HCT116 (cell line): Measurements from ENCODE around the gene LRCH1.

Source experiments
- CTCF ChIP-seq, 3 experiments: fragments of 200-600 bp in 1 of 3; sonication (generic) in 1 of 3; IDR thresholded peaks in 2 of 3; conservative IDR thresholded peaks in 1 of 3; 2 replicates each; pipeline ENCODE4 v1.5.1; 2012 to 2017; ENCODE audit warnings: low read depth in 2 of 3, low read length in 2 of 3, antibody characterized with exemption in 1 of 3, borderline replicate concordance in 1 of 3, control low read depth in 1 of 3, mild to moderate bottlenecking in 1 of 3, mixed read lengths in 1 of 3, mixed run types in 1 of 3, moderate library complexity in 1 of 3; ENCODE audit not compliant: insufficient read depth in 1 of 3
- POLR2A ChIP-seq: IDR thresholded peaks from 2 replicates; pipeline ENCODE4 v1.7.0; 2011; ENCODE audit warnings: borderline replicate concordance; ENCODE audit not compliant: insufficient read depth, insufficient read length; ENCODE audit errors: extremely low read depth
- RAD21 ChIP-seq: IDR thresholded peaks from 2 replicates; pipeline ENCODE4 v1.6.1; 2012; ENCODE audit warnings: low read depth, mild to moderate bottlenecking
- SIN3A ChIP-seq: IDR thresholded peaks from 2 replicates; pipeline ENCODE4 v1.6.1; 2012; ENCODE audit warnings: low read depth

GRCh38 chr13:46749951-46750350 lies 197.0 kb downstream of the LRCH1 start:
- TF ChIP-seq CTCF (IDR thresholded peaks at IDR 0.05 in 2 of 3, conservative IDR thresholded peaks at IDR 0.05 in 1 of 3; ENCODE audit: borderline replicate concordance in 1 of 3, insufficient read depth in 1 of 3, low read depth in 2 of 3, low read length in 2 of 3), result no peak
- no peak for TF ChIP-seq POLR2A
- TF ChIP-seq SIN3A, result no peak
- no peak for TF ChIP-seq RAD21
